CD4-positive, alpha-beta memory T cell (primary cell): ENCODE measurements around the gene PPARG. TPM values are rescaled to one million over a fixed set of nuclear protein-coding genes. Genes with fewer than 3 reads are reported as not detected.
"Not testable (repeated sequence)": the region's sequence is repeated elsewhere in the genome, so short reads cannot be mapped to it uniquely, and the experiment has no call there.

Experiments used
- CTCF ChIA-PET: fragments of 350-600 bp; sonication (Branson Sonifier 250); formaldehyde crosslinking; loops from one replicate; lab custom pipeline; 2021; ENCODE audit warnings: inconsistent platforms; ENCODE audit not compliant: partially characterized antibody; lab: Charles Lee
- POLR2A ChIA-PET: fragments of 350-600 bp; sonication (Branson Sonifier 250); formaldehyde crosslinking; loops from one replicate; lab custom pipeline; 2021; ENCODE audit not compliant: partially characterized antibody; lab: Charles Lee
- DNase-seq, 5 donors: peaks; one replicate each; pipeline versions ENCODE4 v3.0.0 to v3.0.0-alpha.2; 2020 to 2022; ENCODE audit warnings: mixed read lengths in 1 of 5
- H3K27ac ChIP-seq: one replicate; pipeline ENCODE4 v1.7.0; 2013; ENCODE audit warnings: low read depth, low read length
- H3K27me3 ChIP-seq: 2 replicates; pipeline ENCODE4 v1.7.0; 2013; ENCODE audit warnings: mild to moderate bottlenecking, low read length, moderate library complexity; ENCODE audit not compliant: insufficient read depth
- H3K36me3 ChIP-seq: 2 replicates; pipeline ENCODE4 v1.7.0; 2013; ENCODE audit warnings: mild to moderate bottlenecking, low read length, moderate library complexity; ENCODE audit not compliant: insufficient read depth
- H3K4me1 ChIP-seq: 2 replicates; pipeline ENCODE4 v1.7.0; 2013; ENCODE audit warnings: mild to moderate bottlenecking, low read length, moderate library complexity; ENCODE audit not compliant: insufficient read depth
- H3K4me3 ChIP-seq, 2 donors: one replicate each; pipeline ENCODE4 v1.7.0; 2013; ENCODE audit warnings: low read length in 2 of 2, mild to moderate bottlenecking in 1 of 2
- H3K9me3 ChIP-seq, 2 donors: one replicate each; pipeline ENCODE4 v1.7.0; 2013; ENCODE audit warnings: low read length in 2 of 2, control low read depth in 1 of 2; ENCODE audit not compliant: control insufficient read depth in 1 of 2
- H3K27ac Mint-ChIP-seq, 7 donors: one replicate each; pipeline ENCODE4 v1.8.0; 2020 to 2021; ENCODE audit warnings: mixed read lengths in 7 of 7, mild to moderate bottlenecking in 6 of 7, inconsistent platforms in 3 of 7, moderate library complexity in 3 of 7
- H3K27me3 Mint-ChIP-seq, 2 donors: one replicate each; pipeline ENCODE4 v1.8.0; 2020 to 2021; ENCODE audit warnings: mixed read lengths in 2 of 2
- H3K36me3 Mint-ChIP-seq, 2 donors: one replicate each; pipeline ENCODE4 v1.8.0; 2020 to 2021; ENCODE audit warnings: mixed read lengths in 2 of 2, inconsistent platforms in 1 of 2, mild to moderate bottlenecking in 1 of 2
- H3K4me1 Mint-ChIP-seq, 4 donors: one replicate each; pipeline ENCODE4 v1.8.0; 2020 to 2021; ENCODE audit warnings: mixed read lengths in 4 of 4, mild to moderate bottlenecking in 1 of 4
- H3K4me3 Mint-ChIP-seq, 8 donors: one replicate each; pipeline ENCODE4 v1.8.0; 2020 to 2021; ENCODE audit warnings: mixed read lengths in 8 of 8, mild to moderate bottlenecking in 7 of 8, moderate library complexity in 6 of 8, inconsistent platforms in 3 of 8
- H3K9me3 Mint-ChIP-seq, 8 donors: one replicate each; pipeline ENCODE4 v1.8.0; 2020 to 2021; ENCODE audit warnings: mixed read lengths in 8 of 8, mild to moderate bottlenecking in 5 of 8, inconsistent platforms in 3 of 8, moderate library complexity in 1 of 8
- intact Hi-C: fragments of 100-400 bp; cut with micrococcal nuclease; formaldehyde crosslinking; loops from one replicate; pipeline ENCODE4 v1.15.1; 2023
- polyA plus RNA-seq, 2 donors: library from polyadenylated mRNA; unstranded; fragments of 300-500 nt; fragmentation: Illumina TruSeq; gene quantifications; one replicate each; pipeline ENCODE4 v1.2.3, GENCODE V29; 2021
- total RNA-seq, 2 experiments: library from RNA; stranded (reverse); gene quantifications; one replicate each; pipeline ENCODE4 v1.2.3, GENCODE V29; 2021

The PPARG gene
- total and polyA plus RNA-seq, 4 experiments from 2014 or later = 0.29 to 0.99 (median 0.83) TPM; not detected in 1

DNA sequence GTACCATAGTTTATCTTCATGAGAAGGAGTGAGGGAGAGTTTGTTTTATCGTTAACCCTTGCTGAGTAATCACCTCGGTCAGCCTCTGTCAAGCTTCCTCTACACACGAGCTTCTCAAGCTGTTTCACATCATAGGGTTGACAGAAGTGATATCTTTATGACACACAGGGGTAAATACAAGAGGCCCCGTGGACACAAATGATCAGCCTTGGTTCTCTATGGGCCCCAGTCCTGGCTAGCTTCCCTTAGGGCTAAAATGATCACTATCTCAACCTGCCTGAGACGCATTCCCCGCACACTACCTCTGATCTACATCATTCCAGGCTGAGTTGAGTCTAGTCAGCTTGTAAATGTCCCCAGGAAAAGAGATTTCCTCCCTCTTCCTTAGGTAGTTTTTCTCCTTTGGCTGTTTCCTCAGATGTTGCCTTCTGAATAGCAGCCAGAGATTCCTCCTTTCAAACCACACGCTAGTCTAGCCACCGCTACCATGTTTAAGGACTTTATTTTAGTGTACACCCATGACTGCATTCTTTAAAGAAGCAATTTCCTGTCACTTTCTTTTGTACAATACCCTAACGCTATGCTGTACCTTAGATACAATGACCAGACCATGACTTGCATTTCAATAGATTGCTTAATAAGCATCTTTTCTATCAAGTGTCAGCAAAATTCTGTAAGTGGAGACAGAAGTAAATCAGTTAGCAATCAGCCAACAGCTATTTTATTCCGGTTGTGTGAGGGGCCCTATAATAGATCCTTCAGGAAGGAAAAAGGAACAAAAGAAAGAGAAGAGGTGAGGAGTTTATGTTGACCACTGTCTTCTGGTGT, 35.1 kb upstream of the PPARG start:
- H3K27ac Mint-ChIP-seq = no peak overlapping the region
- POLR2A ChIA-PET = no interaction called here

GRCh38 chr3:12255393-12255792, 33.5 kb upstream of the PPARG start:
- H3K4me1 Mint-ChIP-seq = no peaks in the 10 kb centered on the region
- H3K36me3 ChIP-seq = no peaks in the 10 kb centered on the region
- peaks cover 0 to 3% (median under 1%) of the 10 kb centered on the region in 8 donors for H3K9me3 Mint-ChIP-seq
- CTCF ChIA-PET = no interaction called here
- H3K4me3 ChIP-seq = no peak overlapping the region
- DNase-seq = no peak
- peaks cover 8 to 9% of the 10 kb centered on the region in 2 donors for H3K27me3 Mint-ChIP-seq
- no peaks in the 10 kb centered on the region for H3K27me3 ChIP-seq
- H3K27ac Mint-ChIP-seq = no peak overlapping the region
- intact Hi-C loops = no loop called here
- H3K4me3 Mint-ChIP-seq = no peak overlapping the region
- no peaks in the 10 kb centered on the region for H3K36me3 Mint-ChIP-seq
- no peaks in the 10 kb centered on the region for H3K4me1 ChIP-seq
- no peak overlapping the region for H3K27ac ChIP-seq
- H3K9me3 ChIP-seq = no peaks in the 10 kb centered on the region
- POLR2A ChIA-PET = no interaction called here

More for the DNA sequence above, 35.1 kb upstream of the PPARG start:
- CTCF ChIA-PET = no interaction called here
- peaks cover 9 to 11% of the 10 kb centered on the region in 2 donors for H3K27me3 Mint-ChIP-seq
- Histone ChIP-seq H3K27ac (no peak overlapping the region), H3K4me1 (no peaks in the 10 kb centered on the region), H3K36me3 (no peaks in the 10 kb centered on the region), H3K27me3 (no peaks in the 10 kb centered on the region), H3K4me3 (no peak overlapping the region), H3K9me3 (no peaks in the 10 kb centered on the region)
- intact Hi-C loops = no loop called here
- no peaks in the 10 kb centered on the region for H3K4me1 Mint-ChIP-seq
- DNase-seq = no peak
- peaks cover 0 to 3% of the 10 kb centered on the region in 2 donors for H3K36me3 Mint-ChIP-seq
- no peak overlapping the region for H3K4me3 Mint-ChIP-seq
- peaks cover 3 to 15% (median 11%) of the 10 kb centered on the region in 8 donors for H3K9me3 Mint-ChIP-seq

DNA sequence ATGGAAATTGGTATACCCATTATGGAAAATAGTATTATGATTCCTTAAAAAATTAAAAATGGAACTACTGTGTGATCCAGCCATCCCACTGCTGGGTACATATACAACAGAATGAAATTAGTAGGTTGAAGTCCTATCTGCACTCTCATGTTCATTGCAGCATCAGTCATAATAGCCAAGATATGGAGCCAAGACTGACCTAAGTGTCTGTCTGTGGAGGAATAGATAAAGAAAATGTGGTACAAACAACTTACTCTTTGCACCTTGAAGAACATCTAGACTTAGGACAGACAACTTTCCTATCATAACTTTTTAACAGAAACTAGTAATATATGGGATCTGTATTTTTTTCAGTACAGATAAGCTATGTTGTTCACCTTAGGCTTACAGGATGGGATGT, 30.0 kb upstream of the PPARG start:
- Mint-ChIP-seq H3K27me3 (peaks cover 5 to 7% of the 10 kb centered on the region in 2 donors), H3K4me1 (peaks cover 0 to 1% (median 0%) of the 10 kb centered on the region in 4 donors), H3K4me3 (no peak overlapping the region), H3K9me3 (no peaks in the 10 kb centered on the region), H3K36me3 (no peaks in the 10 kb centered on the region), H3K27ac (no peak overlapping the region)
- no peaks in the 10 kb centered on the region for H3K27me3 ChIP-seq
- DNase-seq = no peak
- no peaks in the 10 kb centered on the region for H3K36me3 ChIP-seq
- intact Hi-C loops = no loop called here
- no peaks in the 10 kb centered on the region for H3K4me1 ChIP-seq
- H3K9me3 ChIP-seq = no peaks in the 10 kb centered on the region
- no peak overlapping the region for H3K4me3 ChIP-seq
- H3K27ac ChIP-seq = no peak overlapping the region
- ChIA-PET CTCF (no interaction called here), POLR2A (no interaction called here)

- H3K9me3 ChIP-seq, H3K27ac Mint-ChIP-seq, DNase-seq, CTCF ChIA-PET, POLR2A ChIA-PET, H3K4me3 ChIP-seq, H3K36me3 Mint-ChIP-seq, H3K27me3 ChIP-seq, intact Hi-C loops, H3K27ac ChIP-seq, H3K4me3 Mint-ChIP-seq, H3K4me1 ChIP-seq, H3K4me1 Mint-ChIP-seq, H3K36me3 ChIP-seq, H3K9me3 Mint-ChIP-seq, H3K27me3 Mint-ChIP-seq: not testable (repeated sequence)
These were observed 26.7 kb upstream of the PPARG start for GRCh38 chr3:12262173-12262572.

- CTCF ChIA-PET = interaction anchor here (1.1 kb wide), 1 partner anchor 44 kb away, joined by 3 read pairs; no protein-coding TSS in a partner anchor
- intact Hi-C loops = no loop called here
- Mint-ChIP-seq H3K9me3 (no peaks in the 10 kb centered on the region), H3K36me3 (no peaks in the 10 kb centered on the region), H3K27ac (no peak overlapping the region), H3K4me1 (peaks cover 0 to 1% (median 0%) of the 10 kb centered on the region in 4 donors), H3K4me3 (no peak overlapping the region), H3K27me3 (peaks cover 0 to 2% of the 10 kb centered on the region in 2 donors)
- no peak overlapping the region for H3K27ac ChIP-seq
- DNase-seq = no peak
- H3K9me3 ChIP-seq = no peaks in the 10 kb centered on the region
- no peak overlapping the region for H3K4me3 ChIP-seq
- no peaks in the 10 kb centered on the region for H3K4me1 ChIP-seq
- H3K27me3 ChIP-seq = no peaks in the 10 kb centered on the region
- POLR2A ChIA-PET = no interaction called here
- H3K36me3 ChIP-seq = no peaks in the 10 kb centered on the region
These were observed 23.4 kb upstream of the PPARG start for GRCh38 chr3:12265508-12265907.

DNA sequence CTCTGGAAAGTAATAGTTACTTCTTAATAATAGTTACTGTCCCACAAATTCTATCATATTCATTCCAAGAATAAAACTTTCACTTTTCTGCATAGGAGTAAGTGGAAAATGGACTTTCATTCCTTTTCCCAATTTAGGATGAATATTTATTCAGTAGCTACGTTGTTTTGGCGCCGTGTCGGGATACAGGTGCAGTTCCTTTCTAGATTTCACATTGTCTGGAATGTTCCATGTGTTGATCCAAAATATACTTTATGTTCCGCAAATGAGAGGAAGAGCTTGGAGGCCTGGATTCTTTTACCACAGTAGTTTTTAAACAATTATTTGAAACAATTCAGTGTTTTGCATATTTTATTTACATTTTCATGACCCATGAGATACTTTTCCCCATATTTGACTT, 22.8 kb upstream of the PPARG start:
- intact Hi-C loops = no loop called here
- H3K9me3 Mint-ChIP-seq = no peaks in the 10 kb centered on the region
- Histone ChIP-seq H3K27me3 (no peaks in the 10 kb centered on the region), H3K4me1 (no peaks in the 10 kb centered on the region), H3K4me3 (no peak overlapping the region), H3K27ac (no peak overlapping the region), H3K9me3 (no peaks in the 10 kb centered on the region), H3K36me3 (no peaks in the 10 kb centered on the region)
- H3K4me3 Mint-ChIP-seq = no peak overlapping the region
- CTCF ChIA-PET = no interaction called here
- H3K36me3 Mint-ChIP-seq = no peaks in the 10 kb centered on the region
- no peak for DNase-seq
- POLR2A ChIA-PET = no interaction called here
- no peak overlapping the region for H3K27ac Mint-ChIP-seq
- H3K27me3 Mint-ChIP-seq = peaks cover 0 to 2% of the 10 kb centered on the region in 2 donors
- peaks cover 0 to 1% (median 0%) of the 10 kb centered on the region in 4 donors for H3K4me1 Mint-ChIP-seq

DNA sequence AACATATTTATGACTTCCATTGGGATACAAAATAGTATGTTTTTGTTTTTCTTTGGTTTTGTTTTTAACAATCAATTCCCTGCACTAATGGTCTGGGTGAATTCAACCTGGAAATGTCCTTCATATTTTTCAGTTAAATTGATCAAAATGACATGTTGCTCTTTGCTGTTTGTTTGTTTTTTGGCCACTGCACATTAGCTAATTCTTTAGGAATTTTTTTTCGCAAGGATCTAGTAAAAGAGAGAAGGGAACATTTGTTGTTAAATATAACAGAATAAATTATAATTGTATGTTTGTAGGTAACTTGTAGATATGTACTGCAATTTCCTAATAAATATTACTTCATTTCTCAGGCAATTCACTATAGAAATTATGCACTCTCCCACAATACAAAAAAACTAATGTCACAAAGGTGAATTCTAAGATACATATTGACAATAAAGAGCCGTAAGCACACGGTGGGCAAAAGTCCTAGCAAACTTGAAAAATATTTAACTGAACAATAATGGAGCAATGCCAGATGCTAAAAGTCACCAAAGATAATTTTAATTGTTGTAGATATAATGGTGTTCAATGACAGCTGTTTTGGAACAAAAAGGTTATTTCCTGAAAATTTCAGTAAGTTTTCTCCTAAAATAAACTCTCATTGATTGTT, 21.4 kb upstream of the PPARG start:
- Mint-ChIP-seq H3K4me3 (no peak overlapping the region), H3K27ac (no peak overlapping the region), H3K9me3 (no peaks in the 10 kb centered on the region), H3K4me1 (peaks cover 0 to 1% (median 0%) of the 10 kb centered on the region in 4 donors), H3K27me3 (peaks cover 2 to 4% of the 10 kb centered on the region in 2 donors), H3K36me3 (no peaks in the 10 kb centered on the region)
- DNase-seq = no peak
- Histone ChIP-seq H3K27me3 (no peaks in the 10 kb centered on the region), H3K4me3 (no peak overlapping the region), H3K27ac (no peak overlapping the region), H3K36me3 (no peaks in the 10 kb centered on the region), H3K4me1 (no peaks in the 10 kb centered on the region), H3K9me3 (no peaks in the 10 kb centered on the region)
- intact Hi-C loops = no loop called here
- ChIA-PET POLR2A (no interaction called here), CTCF (no interaction called here)
